Activated CD4-positive, CD25-positive, alpha-beta regulatory T cell (primary cell): ENCODE results near the gene ZC3H15.
"Not testable (repeated sequence)": the region's sequence is repeated elsewhere in the genome, so short reads cannot be mapped to it uniquely, and the experiment has no call there.

ENCODE experiments used
- DNase-seq, 4 experiments: peaks; one replicate each; lab custom pipeline; 2025; lab: John Stamatoyannopoulos, UW

ZC3H15 gene

GRCh38 chr2:186485871-186486650, at the start of gene ZC3H15:
Gene ZC3H15, plus strand, starts transcription at chr2:186486260. Its CDS starts 123 bp downstream, at chr2:186486383.
- DNase-seq = peak; percentile 88 to 94 (median 90)

DNA sequence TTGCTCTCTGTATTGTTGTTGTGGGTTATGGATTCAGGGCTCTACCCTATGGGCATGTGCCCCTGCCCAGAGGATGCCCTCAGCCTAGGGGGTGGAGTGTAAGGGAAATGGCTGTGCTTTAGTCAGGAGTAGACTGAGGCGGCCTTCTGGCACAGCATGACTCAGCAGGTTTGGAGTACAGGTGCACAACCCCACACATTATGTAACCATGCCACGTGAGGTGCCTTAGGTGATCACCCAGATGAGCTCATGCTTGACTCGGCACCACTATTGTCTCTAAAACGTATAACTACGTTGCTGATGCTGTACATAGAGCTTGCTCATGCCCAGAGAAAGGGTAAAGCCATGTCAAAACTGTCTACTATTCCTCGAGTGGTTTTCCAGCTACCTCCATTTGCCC, 48.3 kb upstream of the ZC3H15 start:
- DNase-seq = no peak

- DNase-seq = not testable (repeated sequence)
Measured at GRCh38 chr2:186439673-186440095, 46.4 kb upstream of the ZC3H15 start.

DNA sequence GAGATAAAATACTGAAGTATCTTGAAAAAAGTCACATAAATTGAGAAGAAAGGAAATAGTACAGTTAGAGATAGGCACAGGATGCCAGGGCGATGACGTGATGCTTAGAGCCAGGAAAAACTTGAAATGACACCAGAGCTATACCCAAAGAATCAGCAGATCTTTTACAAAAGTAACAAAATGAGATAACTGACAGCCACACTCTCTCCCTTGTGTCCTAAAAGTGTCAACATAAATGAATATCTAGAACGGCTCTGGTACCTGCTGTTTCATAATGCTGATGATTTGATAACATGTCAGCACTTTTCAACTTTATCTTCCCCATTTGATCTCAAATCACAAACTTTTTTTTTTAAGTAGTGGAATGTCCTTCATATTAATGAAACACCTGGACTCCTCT, 45.6 kb upstream of the ZC3H15 start:
- no peak for DNase-seq

DNA sequence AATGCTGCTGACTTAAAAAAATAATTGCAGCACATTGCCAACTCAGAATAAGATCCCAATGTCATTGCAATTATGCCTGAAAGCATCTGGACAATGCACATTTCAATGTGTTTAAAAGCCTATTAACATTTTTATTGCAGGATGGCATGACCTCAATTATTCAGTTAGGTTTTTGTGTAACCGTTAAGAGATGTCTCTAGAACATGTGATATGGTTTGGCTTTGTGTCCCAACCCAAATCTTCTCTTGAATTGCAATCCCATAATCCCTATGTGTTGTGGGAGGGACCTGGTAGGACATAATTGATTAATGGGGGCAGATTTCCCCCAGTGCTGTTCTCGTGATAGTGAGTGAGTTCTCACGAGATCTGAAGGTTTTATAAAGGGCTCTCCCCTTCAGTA, 43.2 kb upstream of the ZC3H15 start:
- DNase-seq = no peak

- no peak for DNase-seq
Measured at GRCh38 chr2:186443851-186444250, 42.2 kb upstream of the ZC3H15 start.

GRCh38 chr2:186445506-186445905, 40.6 kb upstream of the ZC3H15 start:
- no peak for DNase-seq

DNA sequence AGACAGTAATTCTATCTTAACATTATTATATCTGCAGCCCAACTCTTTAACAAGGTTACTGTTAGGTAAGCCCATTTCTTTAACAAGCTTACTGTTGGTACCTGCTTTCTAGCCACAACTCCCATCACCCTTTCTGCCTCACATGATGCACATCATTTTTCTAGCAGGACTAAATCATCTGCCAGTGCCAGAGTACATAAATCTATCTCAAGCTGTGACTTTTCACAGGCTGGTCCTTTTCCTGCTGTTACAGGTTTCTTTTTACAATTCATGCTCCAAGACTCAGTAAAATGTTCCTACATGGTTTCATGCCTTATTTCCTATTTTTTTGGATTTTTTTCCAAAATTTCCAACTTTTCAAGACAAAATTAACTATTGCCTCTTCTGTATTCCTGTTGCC, 30.4 kb upstream of the ZC3H15 start:
- no peak for DNase-seq

DNA sequence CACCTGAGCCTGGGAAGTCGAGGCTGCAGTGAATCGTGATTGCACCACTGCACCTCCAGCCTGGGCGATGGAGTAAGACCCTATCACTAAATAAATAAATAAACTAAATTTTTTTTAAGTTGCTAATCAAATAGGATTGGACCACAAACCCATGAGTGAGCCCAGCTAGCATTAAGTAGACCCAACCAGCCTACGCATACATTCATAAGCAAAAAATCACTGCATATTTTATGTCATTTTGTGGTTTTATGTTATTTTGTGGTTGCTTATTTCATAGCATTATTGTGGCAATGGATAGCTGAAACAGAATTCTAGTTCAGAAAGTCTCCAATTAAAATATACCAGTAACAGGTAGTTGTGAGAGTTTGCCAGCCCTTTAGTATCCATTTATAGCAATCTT, 29.1 kb upstream of the ZC3H15 start:
- no peak for DNase-seq

DNA sequence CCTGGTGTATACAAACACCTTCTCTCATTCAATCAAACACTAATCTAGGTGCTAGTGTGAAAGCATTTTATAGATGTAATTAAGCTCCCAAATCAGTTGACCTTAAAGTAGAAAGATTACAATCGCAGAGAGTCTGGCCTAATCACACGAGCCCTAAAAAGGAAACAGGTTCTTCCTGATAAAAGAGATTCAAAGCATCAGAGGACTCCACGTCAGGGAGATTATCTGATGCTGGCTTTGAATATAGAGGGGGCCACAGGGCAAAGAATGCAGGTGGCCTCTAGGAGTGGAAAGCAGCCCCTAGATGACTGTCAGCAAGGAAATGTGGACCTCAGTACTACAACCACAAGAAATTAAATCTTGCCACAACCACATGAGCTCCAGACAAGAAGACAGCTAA, 28.2 kb upstream of the ZC3H15 start:
- DNase-seq = no peak

- no peak for DNase-seq
Measured at GRCh38 chr2:186459009-186459408, 27.1 kb upstream of the ZC3H15 start.

GRCh38 chr2:186460465-186460864, 25.6 kb upstream of the ZC3H15 start:
- no peak for DNase-seq

DNA sequence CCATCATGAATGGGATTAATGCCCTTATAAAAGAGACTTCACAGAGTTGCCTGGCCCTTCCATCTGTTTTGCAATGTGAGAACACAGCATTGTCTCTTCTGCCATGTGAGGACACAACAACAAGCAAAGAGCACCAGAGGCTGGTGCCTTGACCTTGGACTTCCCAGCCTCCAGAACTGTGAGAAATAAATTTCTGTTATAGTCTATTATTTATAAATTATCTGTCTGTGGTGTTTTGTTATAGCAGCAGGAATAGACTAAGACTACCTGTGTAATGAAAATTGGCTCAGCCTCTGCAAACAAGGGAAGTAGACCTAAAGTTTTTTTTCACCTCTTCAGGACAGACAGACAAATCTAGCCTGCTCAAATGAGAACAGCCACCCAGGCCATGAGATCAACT, 19.3 kb upstream of the ZC3H15 start:
- no peak for DNase-seq

DNA sequence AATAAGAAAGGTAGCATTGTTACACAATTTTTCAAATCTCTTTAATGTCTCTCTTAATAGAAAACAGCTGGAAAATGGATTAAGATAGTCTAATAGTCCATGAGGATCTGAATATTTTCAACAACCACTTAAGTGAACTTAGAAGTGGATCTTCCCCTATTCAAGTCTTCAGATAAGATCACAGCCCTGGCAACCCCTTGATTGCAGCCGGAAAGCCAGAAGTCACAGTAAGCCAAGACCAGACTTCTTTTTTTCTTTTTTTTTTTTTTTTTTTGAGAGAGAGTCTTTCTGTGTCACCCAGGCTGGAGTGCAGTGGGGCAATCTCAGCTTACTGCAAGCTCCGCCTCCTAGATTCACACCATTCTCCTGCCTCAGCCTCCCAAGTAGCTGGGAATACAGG, 18.6 kb upstream of the ZC3H15 start:
- DNase-seq = no peak

GRCh38 chr2:186472722-186473493, 13.2 kb upstream of the ZC3H15 start:
- not testable (repeated sequence) for DNase-seq

DNA sequence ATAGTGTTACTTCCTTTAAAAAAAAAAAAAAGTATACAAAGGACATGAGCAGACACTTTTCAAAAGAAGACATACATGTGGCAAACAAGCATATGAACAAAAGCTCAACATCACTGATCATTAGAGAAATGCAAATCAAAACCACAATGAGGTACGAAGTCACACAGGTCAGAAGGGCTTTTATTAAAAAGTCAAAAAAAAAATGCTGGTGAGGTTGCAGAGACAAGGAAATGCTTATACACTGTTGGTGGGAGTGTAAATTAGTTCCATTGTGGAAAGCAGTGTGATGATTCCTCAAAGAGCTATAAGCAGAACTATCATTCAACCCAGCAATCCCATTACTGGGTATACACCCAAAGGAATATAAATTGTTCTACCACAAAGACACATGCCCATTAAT, 11.8 kb upstream of the ZC3H15 start:
- DNase-seq = not testable (repeated sequence)

DNA sequence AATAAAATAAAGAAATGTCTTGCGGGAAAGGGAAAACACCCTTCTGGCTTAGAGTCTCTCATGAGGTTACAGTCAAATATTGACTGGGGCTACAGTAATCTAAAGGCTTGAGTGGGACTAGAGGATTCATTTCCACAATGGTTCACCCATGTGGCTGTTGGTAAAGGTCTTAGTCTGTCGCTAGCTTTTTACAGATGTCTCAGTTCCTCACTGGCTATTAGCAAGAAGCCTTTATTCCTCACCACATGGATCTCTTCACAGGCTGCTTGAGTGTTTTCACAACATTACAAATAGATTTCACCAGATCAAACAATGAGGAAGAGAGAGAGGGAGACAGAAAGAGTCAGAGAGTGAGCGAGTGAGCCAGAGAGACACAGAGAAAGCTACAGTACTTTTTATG, 8.3 kb upstream of the ZC3H15 start:
- DNase-seq = no peak

GRCh38 chr2:186480991-186481390, 5.1 kb upstream of the ZC3H15 start:
- no peak for DNase-seq

DNA sequence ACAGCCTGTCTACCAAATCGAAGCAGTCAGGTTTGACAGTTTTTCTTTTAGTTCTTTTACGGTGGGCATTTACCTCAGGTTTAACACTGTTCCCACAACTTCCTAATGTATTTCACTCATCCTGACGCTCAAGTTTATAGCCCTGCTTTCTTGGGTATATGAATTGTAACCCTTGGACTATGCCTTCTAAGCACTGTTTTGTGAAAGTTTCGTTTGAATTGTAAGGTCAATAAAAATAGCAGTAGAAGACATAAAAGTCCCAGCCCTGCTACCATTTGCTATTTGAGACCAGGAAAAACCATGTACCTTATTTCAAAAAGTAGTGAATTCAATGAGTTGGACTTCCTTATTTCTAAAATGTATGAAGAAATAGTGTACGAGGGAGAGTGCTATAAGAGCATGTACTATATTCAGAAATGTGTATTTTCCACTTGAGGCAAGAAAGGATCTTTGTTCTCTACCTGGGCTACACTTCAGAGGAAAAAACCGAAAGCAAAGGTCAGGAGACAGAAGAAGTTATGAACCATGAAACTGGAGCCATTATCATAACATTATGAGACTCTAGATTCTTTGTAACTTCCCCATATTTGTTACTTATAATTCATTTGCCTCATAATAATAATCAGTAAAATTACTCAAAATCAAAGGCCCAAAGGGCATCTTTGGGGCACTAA, 1.9 kb upstream of the ZC3H15 start:
- DNase-seq = no peak

- no peak for DNase-seq
Measured at GRCh38 chr2:186485576-186485870, 537 bp upstream of the ZC3H15 start.

DNA sequence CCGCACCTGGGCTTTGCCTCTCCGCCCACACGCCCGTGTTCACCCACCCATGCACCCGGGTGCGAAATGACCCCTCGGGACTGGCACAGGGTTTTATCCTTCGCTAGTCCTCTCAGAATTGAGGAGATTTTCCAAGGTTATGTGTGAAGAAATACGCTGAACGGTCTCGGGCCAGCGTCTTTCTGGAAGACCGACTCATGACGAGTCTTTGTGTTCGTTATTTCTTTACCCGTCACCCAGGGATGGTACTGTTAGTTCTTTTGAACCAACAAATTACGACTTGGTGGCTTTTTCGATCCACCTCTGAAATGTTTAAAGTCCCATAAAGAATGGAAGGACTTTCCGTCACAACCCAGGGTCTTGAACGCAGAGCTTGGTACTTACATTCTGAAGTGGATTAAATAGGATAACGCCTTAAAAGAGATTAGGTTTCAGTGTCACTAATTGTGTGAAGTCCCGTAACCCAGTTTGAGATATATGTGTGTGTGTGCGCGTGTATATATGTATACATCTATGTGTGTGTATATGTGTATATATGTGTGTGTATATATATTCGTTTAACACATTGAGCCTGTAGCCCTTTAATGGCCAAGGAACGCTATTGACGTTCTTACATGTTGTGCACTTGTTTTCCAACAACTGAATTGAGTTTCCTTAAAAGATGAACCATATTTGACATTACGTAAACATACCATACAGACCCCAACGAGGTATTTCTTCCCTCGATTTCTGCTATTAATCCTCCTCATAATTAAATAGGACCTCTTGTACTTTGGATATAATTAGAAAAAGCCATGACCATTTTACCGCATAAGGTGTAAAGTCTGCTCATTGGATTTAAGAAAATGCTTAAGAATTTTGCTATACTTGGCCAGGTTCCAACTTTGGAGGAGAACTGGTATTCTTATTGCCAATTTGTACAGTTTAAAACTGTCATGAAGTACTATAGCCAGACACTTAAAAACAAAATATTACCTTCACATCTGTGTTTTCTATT, 889 bp downstream of the ZC3H15 start:
- no peak for DNase-seq

DNA sequence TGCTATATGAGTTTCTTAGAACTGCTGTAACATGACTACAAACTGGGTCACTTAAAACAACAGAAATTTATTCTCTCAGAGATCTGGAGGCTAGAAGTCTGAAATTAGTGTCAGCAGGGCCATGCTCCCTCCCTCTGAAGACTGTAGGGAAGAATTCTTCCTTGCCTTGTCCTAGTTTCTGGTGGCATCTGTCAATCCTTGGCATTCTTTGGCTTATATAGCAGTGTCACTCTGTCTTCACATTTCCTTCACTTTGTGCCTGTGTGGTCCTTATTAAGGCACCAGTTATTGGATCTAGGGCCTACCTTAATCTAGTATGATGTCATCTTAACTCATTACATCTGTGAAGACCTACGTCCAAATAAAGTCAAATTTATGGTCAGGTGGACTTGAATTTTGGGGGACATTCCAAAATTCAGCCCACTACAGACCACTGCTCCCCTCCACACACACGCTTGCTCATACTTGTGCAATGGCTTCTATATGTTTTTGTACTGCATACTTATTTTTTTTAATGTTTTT, 7.6 kb downstream of the ZC3H15 start:
- DNase-seq = no peak
